UCSD-AML1 (cell line): Measurements from ENCODE around the gene LENEP.

ENCODE experiments used
- DNase-seq: peaks from one replicate; lab custom pipeline; 2025; ENCODE audit not compliant: unreplicated experiment; lab: John Stamatoyannopoulos, UW

LENEP gene

GRCh38 chr1:154960446-154961136 is 32.8 kb upstream of the LENEP start:
- DNase-seq: no peak

- peak; percentile 90 for DNase-seq
Observed at GRCh38 chr1:154961207-154962155, 31.9 kb upstream of the LENEP start, which contains the start of gene PYGO2. PYGO2 (minus strand) TSS chr1:154961782; CDS start chr1:154961576, 206 bp downstream.

GRCh38 chr1:154962156-154962749 is 31.1 kb upstream of the LENEP start:
- peak; percentile 62 for DNase-seq

GRCh38 chr1:154962795-154963330 is 30.5 kb upstream of the LENEP start:
- no peak for DNase-seq

GRCh38 chr1:154963643-154964042 is 29.7 kb upstream of the LENEP start:
- no peak for DNase-seq

GRCh38 chr1:154964359-154964758 is 29.0 kb upstream of the LENEP start:
- DNase-seq: no peak

GRCh38 chr1:154966111-154966510 is 27.3 kb upstream of the LENEP start:
- DNase-seq: no peak

GRCh38 chr1:154967331-154967950 is 25.9 kb upstream of the LENEP start:
- no peak for DNase-seq

- DNase-seq: no peak
Observed at GRCh38 chr1:154968731-154969130, 24.7 kb upstream of the LENEP start.

- no peak for DNase-seq
Observed at GRCh38 chr1:154969246-154969645, 24.1 kb upstream of the LENEP start.

GRCh38 chr1:154969860-154970452 is 23.4 kb upstream of the LENEP start:
- DNase-seq: no peak

- peak; percentile 91 for DNase-seq
Observed at GRCh38 chr1:154970631-154971340, 22.6 kb upstream of the LENEP start, which contains the start of gene SHC1. SHC1 (minus strand) TSS chr1:154970747; CDS start chr1:154970526, 221 bp downstream.

- DNase-seq: peak; percentile 55
Observed at GRCh38 chr1:154971341-154971998, 21.9 kb upstream of the LENEP start.

GRCh38 chr1:154972213-154972516 is 21.2 kb upstream of the LENEP start:
- no peak for DNase-seq

GRCh38 chr1:154972517-154973343 is 20.7 kb upstream of the LENEP start:
- peak; percentile 42 for DNase-seq

- DNase-seq: peak; percentile 95
Observed at GRCh38 chr1:154973344-154974101, 19.9 kb upstream of the LENEP start.

GRCh38 chr1:154974102-154974807 is 19.1 kb upstream of the LENEP start, which contains the start of gene CKS1B:
CKS1B (plus strand) TSS chr1:154974681; CDS start chr1:154974746, 65 bp downstream.
- peak; percentile 97 for DNase-seq
